GM04503 (cell line): ENCODE measurements around the gene HIBCH.
"Not testable (repeated sequence)": the region's sequence is repeated elsewhere in the genome, so short reads cannot be mapped to it uniquely, and the experiment has no call there.

ENCODE experiments used
- DNase-seq: peaks from one replicate; pipeline ENCODE4 v3.0.0-alpha.2; 2012; ENCODE audit warnings: low read depth

The HIBCH gene

DNA sequence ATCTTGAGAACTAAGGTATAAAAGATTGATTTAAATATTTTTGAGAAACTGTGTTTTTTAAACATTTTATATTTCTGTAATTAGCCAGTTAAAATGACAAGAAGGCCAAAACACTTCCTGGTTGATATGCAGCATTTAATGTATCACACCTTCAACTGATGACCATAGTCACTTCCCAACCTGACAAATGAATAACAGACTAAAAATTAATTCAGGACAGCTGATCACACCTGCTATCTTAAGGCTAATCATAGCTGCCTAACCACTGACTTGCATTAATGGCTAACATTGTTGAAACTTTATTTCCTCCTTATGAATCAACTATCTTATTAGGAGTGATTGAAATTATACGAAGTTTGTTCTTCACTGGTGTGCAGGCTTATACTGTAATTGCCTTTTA lies 131.3 kb downstream of the HIBCH start:
- no peak for DNase-seq

DNA sequence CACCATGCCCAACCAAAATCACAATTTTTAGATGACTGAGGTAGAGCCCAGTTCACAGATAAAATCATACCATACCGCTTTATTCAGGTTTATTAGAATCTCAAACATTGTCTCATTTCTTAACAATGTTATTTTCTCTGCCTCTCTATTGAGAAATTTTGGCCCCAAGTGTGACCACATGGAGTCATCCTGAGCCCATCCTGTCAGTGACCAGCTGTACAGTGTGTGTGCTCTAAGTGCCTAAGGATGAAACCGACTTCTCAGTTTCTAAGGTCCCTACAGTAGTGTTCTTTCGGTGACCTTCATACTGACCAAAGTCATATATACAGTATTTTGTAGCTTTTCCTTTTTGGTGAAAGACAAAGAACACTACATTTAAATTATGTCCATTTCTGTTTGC lies 133.4 kb downstream of the HIBCH start:
- DNase-seq, result no peak

DNA sequence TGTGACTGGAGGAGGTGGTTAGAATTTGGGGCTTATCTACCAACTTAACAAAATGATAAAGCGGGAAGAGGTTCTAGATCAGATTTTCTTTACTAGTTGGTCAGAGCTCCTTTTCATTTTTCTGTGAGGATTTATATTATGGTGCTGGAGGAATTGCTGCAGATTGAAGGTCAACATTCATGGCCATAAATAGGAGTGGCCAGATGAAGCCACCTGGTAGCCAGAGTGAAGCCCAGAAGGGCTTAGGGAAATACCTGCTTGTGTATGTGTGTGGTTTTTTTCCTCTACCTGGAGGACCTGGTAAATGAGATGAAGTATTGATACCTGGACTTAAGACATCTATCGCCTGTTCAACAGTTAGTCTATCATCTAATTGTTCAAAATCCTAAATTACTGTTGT lies 134.2 kb downstream of the HIBCH start:
- no peak for DNase-seq

DNA sequence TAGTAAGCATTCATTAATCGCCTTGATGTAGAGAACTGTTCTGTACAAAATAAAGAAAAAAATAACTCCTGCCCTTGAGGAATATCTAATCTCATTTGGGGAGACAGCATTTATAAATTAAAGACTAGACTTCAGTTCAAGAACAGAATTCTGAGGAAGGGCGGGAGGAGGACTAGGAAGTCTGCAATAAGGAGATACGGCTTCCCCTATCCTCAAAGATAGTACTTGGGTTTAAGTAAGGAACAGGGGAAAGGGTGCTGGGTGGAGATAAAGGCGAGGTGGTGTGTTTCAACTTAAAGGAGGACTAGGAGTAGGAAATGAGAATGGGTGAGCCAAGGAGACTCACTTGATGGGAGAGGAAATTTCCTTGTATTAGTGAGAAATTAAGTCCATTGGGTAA lies 135.2 kb downstream of the HIBCH start:
- DNase-seq, result no peak

DNA sequence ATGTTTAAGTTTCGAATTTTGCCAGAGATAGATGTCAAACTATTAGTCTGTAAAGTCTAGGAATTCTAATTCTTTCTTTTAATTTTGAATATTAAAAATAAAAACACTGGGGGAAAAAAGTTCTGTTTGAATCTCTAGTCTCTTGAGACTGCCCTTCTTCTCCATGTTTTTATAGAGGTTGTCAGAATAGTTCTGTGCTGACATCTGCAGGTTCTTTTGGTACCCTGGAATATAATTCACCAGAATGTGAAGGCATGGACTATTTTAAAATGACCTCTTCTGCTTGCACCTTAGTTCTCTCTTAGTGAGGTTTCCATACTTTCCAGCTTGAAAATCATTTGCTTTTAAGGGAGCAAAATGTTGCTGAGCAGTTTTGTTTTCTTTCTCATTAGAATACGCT lies 136.1 kb downstream of the HIBCH start:
- DNase-seq, result no peak

DNA sequence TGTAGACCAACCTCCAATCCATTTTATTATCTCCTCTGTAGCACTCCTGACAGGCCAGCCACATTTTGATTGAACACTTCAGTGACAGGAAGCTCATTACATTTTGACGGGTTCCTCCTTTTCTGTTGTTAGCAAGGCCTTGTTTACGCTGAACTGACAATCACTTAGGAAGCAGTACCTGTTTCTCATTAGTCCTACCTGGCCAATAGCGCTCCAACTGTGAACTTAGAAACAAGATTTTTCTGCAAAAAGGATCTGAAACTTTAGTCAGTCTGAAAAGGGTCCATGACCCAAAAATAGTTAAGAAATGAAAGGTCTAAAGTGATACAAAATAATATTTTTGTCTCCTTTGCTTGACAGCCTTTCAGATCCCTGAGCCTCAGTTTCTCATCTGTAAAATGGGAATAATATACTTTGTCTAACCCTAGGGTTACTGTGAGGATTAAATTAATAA lies 137.5 kb downstream of the HIBCH start:
- no peak for DNase-seq

DNA sequence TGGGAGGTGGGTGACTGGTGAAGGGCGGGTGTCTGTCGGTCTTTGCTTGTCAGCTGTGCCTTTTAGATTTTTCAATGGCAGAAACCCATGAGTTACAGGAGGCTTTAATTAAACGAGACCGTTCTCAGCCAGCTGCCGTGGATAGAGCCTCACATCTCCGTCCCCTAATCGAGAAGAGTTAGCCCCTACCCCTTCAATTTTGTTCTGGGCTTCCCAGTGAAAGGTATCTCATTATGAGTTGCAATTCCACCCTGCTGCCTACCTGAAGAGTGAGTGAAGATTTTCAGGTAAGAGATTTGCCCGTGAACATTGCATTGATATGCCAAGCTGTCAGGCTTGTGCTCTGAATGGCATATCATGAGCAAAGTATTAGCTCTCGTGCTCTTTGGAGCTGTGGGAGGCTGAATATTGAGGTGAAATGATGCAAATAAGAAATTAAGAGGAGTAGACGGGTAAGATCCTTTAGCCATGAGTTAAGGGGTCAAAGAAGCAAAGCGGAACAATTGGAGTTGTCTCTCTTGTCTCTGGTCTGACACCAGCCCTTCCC lies 138.4 kb downstream of the HIBCH start:
- DNase-seq, result no peak

DNA sequence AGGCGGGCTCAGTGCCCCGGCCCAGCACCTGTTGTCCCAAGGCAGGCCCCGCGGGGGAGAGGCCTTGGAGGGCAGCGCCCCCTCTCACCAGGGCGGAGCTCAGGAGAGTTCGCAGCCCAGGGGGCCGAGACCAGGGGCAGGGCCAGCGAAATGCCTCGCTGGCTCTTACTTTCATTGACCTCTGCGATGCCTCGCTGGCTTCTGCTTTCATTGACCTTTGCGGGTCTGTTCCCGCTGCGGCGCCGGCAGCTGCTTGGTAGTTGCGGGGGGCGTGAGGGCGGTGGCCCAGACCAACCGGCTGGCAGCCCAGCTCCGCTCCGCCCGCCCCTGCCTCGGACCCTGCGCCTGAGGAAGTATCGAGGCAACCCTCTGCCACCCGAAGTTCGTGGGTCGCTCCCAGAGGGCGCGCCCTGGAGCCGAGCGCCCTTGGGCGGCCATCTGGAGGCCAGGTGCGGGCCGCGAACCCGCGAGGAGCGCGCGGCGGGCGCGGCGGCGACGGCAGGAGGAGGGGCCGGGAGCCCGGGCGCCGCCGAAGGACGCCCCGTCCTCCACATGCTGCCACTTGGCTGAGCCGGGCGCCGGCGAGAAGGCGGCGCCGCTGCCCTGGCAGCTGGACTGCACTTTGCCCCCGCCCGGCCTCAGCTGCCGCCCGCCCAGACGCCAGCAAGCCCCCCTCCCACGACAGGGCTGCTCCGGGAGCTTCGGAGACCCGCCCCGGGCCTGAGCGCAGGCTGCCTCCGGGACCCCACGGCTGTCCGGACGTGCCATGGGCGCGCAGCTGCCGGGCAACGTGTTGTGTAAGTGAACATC lies 139.1 kb downstream of the HIBCH start:
- DNase-seq, result no peak

DNA sequence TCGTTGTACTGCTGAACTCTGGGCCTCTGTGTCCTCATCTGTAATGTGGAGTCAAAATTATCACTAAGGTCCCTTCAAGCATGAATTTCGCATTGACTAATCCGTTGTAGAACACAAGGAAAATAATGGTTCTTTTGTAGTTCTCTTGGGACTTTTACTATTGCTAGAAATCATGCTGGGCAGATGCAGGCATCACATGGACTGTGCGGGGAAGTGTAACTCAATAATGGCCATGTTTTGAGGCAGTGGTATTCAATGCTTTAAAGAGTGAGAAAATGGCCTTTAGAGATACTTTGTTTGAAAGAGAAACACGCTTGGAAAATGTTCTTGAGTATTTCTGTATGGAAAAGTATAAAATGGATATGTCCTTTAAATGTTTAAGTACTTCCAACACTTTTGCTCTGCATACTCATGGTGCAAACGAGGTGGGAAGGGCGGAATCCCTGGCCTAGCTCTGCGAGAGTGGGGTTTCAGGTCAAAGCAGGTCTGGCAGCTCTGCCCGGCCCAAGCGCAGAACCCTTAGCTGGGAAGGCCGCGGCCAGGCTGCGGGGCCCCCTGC lies 139.8 kb downstream of the HIBCH start:
- DNase-seq, result no peak

DNA sequence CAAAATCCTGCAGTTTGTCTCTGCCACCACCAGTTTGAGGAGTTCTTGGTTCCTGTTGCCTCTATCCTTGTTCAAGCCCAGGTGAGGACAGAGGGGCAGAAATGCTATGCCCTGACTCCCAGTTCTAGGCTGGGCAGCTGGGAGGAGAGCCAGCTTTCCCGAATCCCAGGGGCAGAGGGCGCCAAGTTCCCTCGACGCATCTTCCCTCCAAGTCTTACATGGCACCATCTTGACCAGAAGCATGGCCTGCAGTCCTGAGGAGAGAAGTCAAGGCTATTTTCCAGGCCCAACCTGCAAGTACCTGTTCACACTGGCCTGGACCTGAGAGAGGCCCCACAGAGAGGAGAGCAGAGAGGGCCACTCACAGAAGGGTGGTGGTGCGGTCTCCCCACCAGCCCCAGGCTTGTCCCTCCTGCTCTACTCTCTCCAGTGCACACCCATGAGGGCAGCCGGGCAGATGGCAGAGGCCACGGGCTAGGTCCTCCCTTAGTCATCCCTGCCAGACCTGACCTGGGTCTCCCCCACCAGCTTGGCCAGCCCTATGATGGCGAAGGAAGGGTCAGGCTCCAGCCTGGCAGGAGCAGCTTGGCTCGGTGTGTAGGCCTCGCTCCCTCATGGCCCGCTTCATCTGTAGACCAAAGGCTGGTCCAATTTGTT lies 141.4 kb downstream of the HIBCH start:
- DNase-seq, result no peak

DNA sequence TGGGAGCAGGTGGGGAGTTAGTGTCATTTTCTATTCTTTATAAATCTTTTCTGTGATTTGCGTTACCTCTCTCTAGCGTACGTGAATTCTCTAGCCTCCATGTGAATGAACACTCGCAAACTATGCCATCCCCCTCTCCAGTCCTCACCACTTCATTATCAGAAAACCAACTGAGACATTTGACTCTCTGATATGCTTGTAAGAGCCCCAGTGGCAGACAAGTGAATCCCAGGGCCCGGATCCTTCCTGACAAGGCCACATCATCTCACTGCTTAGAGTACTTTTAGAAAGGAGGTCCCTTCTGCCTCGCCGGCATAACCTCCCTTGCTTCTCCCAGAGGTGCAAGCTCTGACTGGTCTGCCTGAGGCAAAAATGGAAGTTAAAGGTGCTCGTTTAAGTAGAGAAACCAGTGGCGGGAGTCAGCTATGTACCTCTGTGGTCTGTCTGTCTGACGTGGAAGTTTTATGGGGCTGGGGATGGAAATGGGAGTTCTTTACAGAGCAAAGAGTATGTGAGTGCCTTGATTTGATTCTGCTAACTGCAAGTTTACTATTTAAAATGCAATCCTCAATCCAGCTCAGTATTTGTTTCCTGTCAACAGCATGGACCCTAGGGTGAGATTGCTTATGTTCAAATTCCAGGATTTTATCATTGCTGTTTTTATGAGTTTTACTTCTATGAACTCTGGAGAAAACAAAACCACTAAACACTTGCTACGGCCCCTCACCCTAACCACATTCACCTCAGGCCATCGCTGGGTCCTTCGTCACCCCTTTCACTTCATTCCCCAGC lies 142.2 kb downstream of the HIBCH start:
- no peak for DNase-seq

DNA sequence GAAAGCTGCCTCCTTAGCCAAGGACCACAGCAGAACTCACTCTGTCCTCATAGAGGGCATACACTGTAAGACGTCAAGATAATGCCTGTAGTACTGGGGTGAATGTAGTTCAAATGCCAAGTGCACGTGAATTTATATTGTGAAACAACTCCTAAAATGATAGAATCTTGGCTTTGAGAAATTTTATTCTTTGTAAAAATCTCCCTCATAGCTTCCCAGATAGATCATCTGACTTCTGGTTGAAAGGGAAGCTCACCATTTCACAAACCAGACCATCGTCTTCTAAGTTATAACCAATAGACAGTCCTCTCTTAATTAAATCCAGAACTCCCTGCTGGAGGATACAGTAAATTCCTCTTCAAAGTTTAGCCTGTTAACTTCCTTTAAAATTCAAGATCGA lies 146.2 kb downstream of the HIBCH start:
- DNase-seq, result no peak

DNA sequence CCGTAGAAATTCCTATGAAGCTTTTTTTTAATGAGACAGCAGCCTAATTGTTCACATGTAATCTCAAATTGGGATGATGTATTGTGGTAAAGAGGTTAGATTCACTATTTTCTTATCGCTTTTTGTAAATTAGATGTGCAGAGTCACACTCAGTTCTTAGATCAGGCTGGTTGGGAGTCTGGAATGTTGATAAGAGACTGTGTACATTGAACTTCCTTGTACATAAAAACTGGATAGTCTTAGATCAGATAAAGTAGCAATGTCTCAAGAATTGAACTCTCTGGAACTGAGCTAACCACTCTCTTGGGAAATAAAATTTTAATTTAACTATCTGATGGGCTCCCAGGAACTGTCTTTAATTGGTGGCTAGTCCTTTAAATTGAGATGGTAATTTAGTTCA lies 149.0 kb downstream of the HIBCH start:
- DNase-seq, result no peak

DNA sequence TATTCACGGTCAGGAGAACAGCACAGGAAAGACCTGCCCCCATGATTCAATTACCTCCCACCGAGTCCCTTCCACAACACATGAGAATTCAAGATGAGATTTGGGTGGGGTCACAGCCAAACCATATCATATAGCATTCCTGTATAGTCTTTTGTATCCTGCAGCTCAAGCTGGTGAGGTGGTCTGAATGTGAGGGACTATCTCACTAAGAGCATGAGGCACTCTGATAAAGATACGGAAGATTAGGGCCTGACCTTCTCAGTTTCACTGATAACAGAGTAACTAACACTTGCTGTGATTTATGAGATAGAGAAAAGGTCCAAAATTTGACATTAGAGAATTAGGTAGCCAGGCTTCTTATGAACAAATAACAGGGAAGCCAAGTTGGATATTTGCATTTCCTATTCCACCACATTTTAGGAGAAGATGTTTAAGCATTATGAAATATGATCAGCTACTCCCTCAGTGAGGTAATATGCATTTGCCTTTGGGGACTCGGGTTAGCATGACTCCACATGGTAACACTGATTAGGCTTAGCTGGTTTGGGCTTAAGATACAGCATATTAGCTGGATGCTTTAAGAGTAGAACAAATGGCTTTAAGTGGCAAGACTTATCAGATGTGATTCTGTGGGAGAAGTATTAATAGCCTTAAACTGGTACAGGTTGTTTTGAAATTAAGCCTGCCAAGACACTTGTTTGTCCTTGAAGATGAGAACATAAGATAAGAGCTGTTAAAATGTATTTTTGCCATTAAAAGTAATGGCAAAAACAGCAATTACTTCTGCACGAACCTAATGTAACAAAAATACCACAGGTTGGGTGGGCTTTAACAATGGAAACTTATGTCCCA lies 150.2 kb downstream of the HIBCH start:
- no peak for DNase-seq

DNA sequence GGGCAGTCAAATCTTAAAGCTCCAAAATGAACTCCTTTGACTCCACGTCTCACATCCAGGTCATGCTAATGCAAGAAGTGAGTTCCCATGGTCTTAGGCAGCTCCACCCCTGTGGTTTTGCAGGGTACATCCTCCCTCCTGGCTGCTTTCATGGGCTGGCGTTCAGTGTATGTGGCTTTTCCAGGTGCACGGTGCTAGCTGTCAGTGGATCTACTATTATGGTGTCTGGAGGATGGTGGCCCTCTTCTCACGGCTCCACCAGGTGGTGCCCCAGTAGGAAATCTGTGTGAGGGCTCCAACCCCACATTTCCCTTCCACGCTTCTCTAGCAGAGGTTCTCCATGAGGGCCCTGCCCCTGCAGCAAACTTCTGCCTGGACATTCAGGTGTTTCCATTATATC lies 151.9 kb downstream of the HIBCH start:
- no peak for DNase-seq

DNA sequence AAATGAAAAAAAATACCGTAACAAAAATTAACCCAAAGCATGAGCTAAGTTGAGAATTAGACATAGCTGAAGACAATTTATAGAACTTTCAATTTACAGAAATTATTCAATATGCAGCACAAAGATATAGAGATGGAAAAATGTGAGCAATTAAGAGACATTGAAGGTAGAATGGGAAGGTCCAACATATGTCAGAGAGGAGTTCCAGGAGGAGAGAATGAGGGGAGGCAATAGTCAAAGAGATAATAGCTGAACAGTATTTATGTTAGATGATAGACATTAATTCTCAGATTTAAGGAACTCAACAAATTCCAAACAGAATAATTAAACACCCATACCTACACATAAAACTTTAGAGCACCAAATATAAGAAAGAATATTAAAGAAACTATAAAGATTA lies 154.1 kb downstream of the HIBCH start:
- no peak for DNase-seq

DNA sequence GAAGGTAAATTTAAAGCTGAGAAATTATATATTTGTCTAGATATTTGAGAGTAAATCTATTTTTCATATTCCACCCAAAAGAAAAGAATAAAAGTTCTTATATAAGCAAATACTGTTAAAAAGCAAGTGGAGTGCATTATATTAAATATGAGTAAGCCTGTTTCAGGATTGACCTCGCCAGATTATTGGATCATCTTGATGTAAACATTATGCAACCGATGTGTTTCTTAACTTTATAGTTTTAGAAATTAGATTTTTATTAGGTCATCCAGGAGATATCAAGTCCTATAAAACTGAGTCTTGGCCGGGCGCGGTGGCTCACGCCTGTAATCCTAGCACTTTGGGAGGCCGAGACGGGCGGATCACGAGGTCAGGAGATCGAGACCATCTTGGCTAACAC lies 156.8 kb downstream of the HIBCH start:
- no peak for DNase-seq

DNA sequence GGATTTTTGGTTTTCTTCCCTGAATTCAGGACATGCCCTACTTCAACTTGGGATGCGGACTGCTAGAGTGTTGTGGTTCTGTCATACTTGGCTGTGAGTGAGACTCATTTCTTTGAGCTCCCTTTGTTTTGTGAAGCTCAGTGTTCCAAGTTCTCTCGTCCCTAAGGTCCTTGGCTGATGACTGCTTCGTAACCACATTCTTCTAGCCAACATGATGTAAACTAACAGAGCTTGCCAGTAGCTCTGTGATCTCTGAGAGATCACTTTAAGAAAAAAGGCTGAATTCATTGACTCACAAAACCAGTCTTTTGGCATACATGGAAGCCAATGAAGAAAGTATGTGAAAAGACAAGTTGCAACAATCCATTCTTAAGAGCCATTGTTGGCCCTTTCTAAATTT lies 160.2 kb downstream of the HIBCH start:
- DNase-seq, result peak; percentile 84

DNA sequence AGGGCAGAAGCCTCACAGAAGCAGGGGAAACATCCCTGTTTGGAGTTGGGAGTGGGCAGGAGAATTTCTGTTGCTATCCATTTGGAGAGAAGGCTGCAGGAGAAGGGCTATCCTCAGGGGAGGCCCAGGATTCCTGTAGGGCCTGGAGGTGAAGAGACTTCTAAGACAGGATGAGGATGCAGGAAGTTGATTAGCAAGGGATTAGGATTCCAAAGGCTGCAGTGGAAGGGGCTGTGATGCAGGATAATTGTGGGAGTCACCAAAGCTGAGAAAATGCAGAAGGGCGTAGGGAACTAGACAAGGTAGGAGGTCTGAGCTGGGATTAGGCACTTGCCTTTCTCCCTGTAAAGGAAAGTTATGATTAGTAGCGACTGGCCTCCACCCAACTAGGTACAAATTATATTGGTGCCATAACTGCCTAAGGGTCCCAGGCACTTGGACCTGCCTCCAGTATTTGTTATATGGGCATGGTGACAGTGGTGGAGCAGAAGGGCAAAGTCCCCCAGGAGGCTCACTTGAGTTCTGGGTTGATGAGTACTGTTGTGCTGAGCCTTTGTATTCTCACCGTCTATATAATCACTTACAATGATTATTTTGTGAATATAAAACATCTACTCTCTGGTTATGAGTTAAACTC lies 160.7 kb downstream of the HIBCH start:
- no peak for DNase-seq

DNA sequence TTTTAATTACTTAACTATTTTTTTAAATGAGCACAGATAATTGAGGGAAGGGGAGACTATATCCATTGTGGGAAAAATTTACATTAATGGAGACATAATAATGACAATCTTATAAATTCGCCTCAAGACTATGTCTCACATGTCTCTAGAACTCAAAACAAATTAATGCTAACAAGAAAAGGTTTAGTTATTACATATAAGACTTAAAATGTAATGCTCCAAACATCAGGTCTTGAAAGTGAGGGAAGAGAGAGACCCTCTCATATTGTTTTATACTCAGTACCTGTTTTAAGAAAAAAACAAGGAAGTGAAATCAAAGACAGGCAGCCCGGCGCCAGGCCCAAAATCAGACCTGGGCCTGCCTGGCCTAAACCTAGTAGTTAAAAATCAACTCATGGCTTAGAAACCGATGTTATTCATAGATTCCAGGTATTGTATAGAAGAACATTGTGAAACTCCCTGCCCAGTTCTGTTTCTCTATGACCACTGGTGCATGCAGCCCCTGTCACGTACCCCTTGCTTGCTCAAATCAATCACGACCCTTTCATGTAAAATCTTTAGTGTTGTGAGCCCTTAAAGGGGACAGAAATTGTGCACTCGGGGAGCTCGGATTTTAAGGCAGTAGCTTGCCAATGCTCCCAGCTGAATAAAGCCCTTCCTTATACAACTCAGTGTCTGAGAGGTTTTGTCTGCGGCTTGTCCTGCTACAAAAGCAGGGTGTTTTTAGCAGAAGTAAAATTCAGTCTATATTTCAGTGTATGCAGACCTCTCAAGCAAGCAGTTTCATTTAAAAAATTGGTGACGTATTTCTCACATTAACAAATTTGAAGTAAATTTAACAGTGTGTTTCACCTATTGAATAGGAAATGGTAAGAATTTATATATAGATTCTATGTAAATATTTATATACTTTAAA lies 161.8 kb downstream of the HIBCH start:
- DNase-seq, result not testable (repeated sequence)
